Activated naive CD4-positive, alpha-beta T cell treated with anti-CD3 and anti-CD28 coated beads for 36 hours (primary cell): Measurements from ENCODE around the gene PRSS36. TPM values are rescaled to one million over a fixed set of nuclear protein-coding genes. Genes with fewer than 3 reads are reported as not detected.

Source experiments
- CTCF ChIA-PET: fragments of 350-600 bp; sonication (Branson Sonifier 250); formaldehyde crosslinking; loops from one replicate; lab custom pipeline; 2021; ENCODE audit warnings: antibody characterized with exemption; lab: Charles Lee
- DNase-seq: peaks from one replicate; pipeline ENCODE4 v3.0.0-alpha.2; 2020
- H3K27ac Mint-ChIP-seq: one replicate; pipeline ENCODE4 v1.8.0; 2021; ENCODE audit warnings: mild to moderate bottlenecking, mixed read lengths
- H3K27me3 Mint-ChIP-seq: one replicate; pipeline ENCODE4 v1.8.0; 2021; ENCODE audit warnings: low read depth, mixed read lengths
- H3K36me3 Mint-ChIP-seq: one replicate; pipeline ENCODE4 v1.8.0; 2021; ENCODE audit warnings: low read depth, mixed read lengths
- H3K4me1 Mint-ChIP-seq: one replicate; pipeline ENCODE4 v1.8.0; 2021; ENCODE audit warnings: low read depth, mixed read lengths
- H3K4me3 Mint-ChIP-seq: one replicate; pipeline ENCODE4 v1.8.0; 2021; ENCODE audit warnings: mild to moderate bottlenecking, moderate library complexity, mixed read lengths
- H3K9me3 Mint-ChIP-seq: one replicate; pipeline ENCODE4 v1.8.0; 2021; ENCODE audit warnings: mixed read lengths
- intact Hi-C: fragments of 100-400 bp; cut with micrococcal nuclease; formaldehyde crosslinking; loops from one replicate; pipeline ENCODE4 v1.15.1; 2023
- total RNA-seq, 2 experiments: library from RNA; stranded (reverse); gene quantifications; one replicate each; pipeline ENCODE4 v1.2.3, GENCODE V29; 2021

The PRSS36 gene
- total RNA-seq, 2 experiments from 2014 or later = 0.93 to 0.99 TPM

DNA sequence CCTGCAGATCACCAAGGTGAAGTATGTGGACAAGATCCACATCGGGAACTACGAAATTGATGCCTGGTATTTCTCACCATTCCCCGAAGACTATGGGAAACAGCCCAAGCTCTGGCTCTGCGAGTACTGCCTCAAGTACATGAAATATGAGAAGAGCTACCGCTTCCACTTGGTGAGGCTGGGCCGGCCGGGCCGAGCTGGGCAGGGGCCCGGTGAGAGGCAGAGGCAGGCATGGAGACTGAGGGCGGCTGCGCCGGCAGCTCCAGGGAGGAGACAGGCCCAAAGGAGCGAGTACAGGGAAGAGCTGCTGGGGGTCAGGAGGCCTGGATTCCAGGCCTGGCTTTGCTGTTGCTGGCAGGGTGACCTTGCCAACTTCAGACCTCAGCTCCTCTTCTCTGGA, 22.7 kb downstream of the PRSS36 start:
- intact Hi-C loops = no loop called here
- no peak for DNase-seq
- Mint-ChIP-seq H3K36me3 (peaks cover 25% of the 10 kb centered on the region), H3K9me3 (no peaks in the 10 kb centered on the region), H3K4me1 (peaks cover 3% of the 10 kb centered on the region), H3K27ac (no peak overlapping the region), H3K27me3 (no peaks in the 10 kb centered on the region), H3K4me3 (no peak overlapping the region)
- CTCF ChIA-PET = no interaction called here

DNA sequence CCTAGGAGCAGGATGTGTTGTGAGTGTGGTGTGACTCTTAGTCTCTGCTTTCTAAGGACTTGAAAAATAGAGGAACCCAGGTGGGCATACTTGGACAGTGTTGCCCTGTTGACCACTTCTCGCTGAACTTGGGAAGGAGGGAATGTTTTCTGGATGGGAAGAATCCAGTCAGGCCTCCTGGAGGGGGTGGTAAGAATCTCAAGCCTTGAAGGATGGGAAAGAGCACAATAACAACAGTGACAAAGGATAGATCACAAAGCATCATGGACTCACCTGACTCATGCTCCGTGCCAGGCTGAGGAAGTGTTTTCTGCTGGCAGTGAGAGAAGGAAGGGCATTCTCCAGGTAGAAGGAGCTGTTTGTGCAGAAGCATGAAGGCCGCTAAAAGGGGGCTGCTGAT, 24.0 kb downstream of the PRSS36 start:
- H3K9me3 Mint-ChIP-seq = no peaks in the 10 kb centered on the region
- CTCF ChIA-PET = no interaction called here
- H3K27me3 Mint-ChIP-seq = no peaks in the 10 kb centered on the region
- no peak overlapping the region for H3K4me3 Mint-ChIP-seq
- H3K27ac Mint-ChIP-seq = no peak overlapping the region
- H3K4me1 Mint-ChIP-seq = peaks cover 3% of the 10 kb centered on the region
- peaks cover 27% of the 10 kb centered on the region for H3K36me3 Mint-ChIP-seq
- no peak for DNase-seq
- intact Hi-C loops = no loop called here

GRCh38 chr16:31120129-31120528, 29.7 kb downstream of the PRSS36 start:
- no peak for DNase-seq
- Mint-ChIP-seq H3K27me3 (no peaks in the 10 kb centered on the region), H3K27ac (no peak overlapping the region), H3K36me3 (peaks cover 18% of the 10 kb centered on the region), H3K4me1 (peaks cover 21% of the 10 kb centered on the region), H3K9me3 (no peaks in the 10 kb centered on the region), H3K4me3 (no peak overlapping the region)
- CTCF ChIA-PET = interaction anchor here (3.6 kb wide), 1 partner anchor 22 kb away, joined by 20 read pairs; no protein-coding TSS in a partner anchor
- intact Hi-C loops = no loop called here

GRCh38 chr16:31118223-31119155, 31.4 kb downstream of the PRSS36 start:
- Mint-ChIP-seq H3K4me1 (peaks cover 28% of the 10 kb centered on the region), H3K27ac (peak overlapping the region; percentile 70), H3K4me3 (peak overlapping the region; percentile 82), H3K36me3 (peaks cover 11% of the 10 kb centered on the region), H3K9me3 (no peaks in the 10 kb centered on the region), H3K27me3 (no peaks in the 10 kb centered on the region)
- intact Hi-C loops = no loop called here
- no peak for DNase-seq
- CTCF ChIA-PET = interaction anchor here (1.2 kb wide), 1 partner anchor 46 kb away, joined by 3 read pairs; no protein-coding TSS in a partner anchor

DNA sequence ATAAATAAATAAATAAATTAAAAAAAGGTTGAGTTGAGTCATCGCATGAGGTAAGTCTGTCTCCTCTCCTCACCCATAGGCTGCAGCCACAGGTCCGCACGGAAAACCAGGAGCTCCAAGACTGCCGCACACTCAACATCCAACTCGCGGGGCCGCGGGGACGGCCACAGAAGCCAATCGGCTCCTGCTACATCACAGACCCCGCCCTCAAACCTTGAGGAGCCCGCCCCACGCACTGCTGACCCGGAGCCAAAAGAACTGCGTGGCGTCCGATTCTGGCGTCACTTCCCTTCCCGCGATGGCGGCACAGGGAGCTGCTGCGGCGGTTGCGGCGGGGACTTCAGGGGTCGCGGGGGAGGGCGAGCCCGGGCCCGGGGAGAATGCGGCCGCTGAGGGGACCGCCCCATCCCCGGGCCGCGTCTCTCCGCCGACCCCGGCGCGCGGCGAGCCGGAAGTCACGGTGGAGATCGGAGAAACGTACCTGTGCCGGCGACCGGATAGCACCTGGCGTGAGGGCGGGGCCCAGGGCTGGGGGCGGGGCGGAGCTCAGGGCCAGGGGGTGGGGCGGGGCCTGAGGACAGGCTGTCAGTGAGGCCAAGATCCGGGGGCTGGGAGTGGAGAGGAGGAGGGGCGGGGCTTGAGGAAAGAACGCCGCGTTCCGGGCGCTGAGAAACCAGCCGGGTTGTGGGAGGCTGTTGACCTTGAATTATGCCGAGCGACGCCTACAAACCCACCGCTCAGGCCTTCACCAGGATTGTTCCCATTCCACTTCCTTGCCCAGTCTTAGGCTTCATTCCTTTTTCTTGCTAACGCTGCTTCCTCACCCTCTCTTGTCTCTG, 32.3 kb downstream of the PRSS36 start, which contains the start of gene KAT8:
KAT8 (plus strand) TSS at position 281 of the 839 bp plus-strand sequence; CDS start at position 299, 18 bp downstream.
- Mint-ChIP-seq H3K27me3 (no peaks in the 10 kb centered on the region), H3K4me3 (peak within 1 kb of the TSS; percentile 82), H3K36me3 (peaks cover 11% of the 10 kb centered on the region), H3K9me3 (no peaks in the 10 kb centered on the region), H3K4me1 (peaks cover 28% of the 10 kb centered on the region), H3K27ac (peak within 1 kb of the TSS; percentile 70)
- peak; percentile 99 for DNase-seq
- CTCF ChIA-PET = interaction anchor here (0.5 to 1.2 kb wide), 4 partner anchors 25 to 1438 kb away, joined by 3 to 4 read pairs (median 3); no protein-coding TSS in a partner anchor
- intact Hi-C loops = loop anchor here (1.0 kb wide), 6 partner anchors 23 to 752 kb away; partner anchors contain the start of genes STX4, VKORC1, ZNF646 and ZNF668

GRCh38 chr16:31114468-31114867, 35.4 kb downstream of the PRSS36 start:
- Mint-ChIP-seq H3K4me1 (peaks cover 39% of the 10 kb centered on the region), H3K27ac (no peak overlapping the region), H3K9me3 (no peaks in the 10 kb centered on the region), H3K4me3 (no peak overlapping the region), H3K27me3 (no peaks in the 10 kb centered on the region), H3K36me3 (peaks cover 11% of the 10 kb centered on the region)
- intact Hi-C loops = no loop called here
- CTCF ChIA-PET = no interaction called here
- no peak for DNase-seq

DNA sequence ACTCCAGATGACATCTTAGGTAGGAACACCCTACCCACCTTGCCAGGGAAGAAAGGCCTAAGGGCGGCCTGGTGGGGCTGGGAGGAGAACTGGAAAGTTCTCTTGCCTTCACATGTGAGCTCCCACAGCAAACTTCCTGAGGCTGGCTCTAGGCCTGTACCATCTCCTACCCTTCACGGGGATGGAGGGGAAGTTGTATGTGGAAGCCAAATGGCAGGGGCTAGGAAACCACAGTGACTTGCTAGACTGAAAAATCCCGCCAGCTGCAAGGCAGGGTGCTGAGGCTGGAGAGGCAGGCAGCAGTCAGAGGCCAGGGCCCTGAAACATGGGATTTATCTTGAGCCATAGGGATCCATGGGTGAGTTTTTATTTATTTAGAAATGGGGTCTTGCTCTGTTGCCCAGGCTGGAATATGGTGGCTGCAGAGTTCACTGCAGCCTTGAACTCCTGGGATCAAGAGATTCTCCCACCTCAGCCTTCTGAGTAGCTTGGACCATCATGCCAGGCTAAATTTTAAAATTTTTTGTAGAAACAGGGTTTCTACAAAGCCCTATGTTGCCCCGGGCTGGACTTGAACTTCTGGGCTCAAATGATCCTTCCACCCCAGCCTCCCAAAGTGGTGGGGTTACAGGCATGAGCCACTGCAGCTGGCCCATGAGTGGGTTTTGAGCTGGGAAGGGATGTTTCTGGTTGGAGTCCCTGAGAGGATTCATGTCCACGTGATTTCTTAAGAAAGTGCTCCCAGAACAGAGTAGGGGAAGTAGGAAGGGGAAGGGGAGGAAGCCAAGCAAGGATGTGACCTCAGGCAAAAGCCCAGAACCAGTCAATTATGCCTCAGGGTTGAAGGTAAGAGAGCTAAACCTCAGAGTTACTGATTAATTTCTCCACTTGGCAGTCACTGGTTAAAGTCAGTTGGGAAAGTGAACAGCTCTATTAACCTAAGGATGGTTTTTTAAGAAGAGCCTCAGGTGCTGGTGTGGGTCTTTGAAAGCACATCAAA, 36.4 kb downstream of the PRSS36 start:
- H3K27ac Mint-ChIP-seq = peak overlapping the region; percentile 63
- H3K4me1 Mint-ChIP-seq = peaks cover 36% of the 10 kb centered on the region
- CTCF ChIA-PET = no interaction called here
- DNase-seq = no peak
- no peaks in the 10 kb centered on the region for H3K27me3 Mint-ChIP-seq
- H3K9me3 Mint-ChIP-seq = no peaks in the 10 kb centered on the region
- H3K36me3 Mint-ChIP-seq = peaks cover 11% of the 10 kb centered on the region
- H3K4me3 Mint-ChIP-seq = no peak overlapping the region
- intact Hi-C loops = no loop called here

DNA sequence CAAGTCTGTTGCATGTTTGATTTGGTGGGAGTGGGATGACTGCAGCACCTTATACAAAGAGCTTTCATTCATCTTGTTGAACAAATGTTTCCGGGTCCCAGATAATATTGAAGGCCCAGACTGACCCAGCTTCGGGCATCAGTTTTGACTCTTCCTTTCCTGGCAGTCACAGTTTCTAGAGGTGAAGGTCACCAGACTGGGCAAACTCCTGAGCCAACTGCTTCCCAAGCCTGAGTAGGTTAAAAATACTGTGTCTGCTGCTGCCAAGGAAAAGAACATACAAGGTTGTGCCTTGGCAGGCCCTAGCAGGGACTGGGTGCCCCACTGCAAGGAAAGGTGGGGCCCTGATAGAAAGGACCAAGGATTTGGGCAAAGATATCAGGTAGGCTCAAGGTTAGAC, 37.2 kb downstream of the PRSS36 start:
- Mint-ChIP-seq H3K27ac (no peak overlapping the region), H3K4me1 (peaks cover 34% of the 10 kb centered on the region), H3K27me3 (no peaks in the 10 kb centered on the region), H3K36me3 (peaks cover 11% of the 10 kb centered on the region), H3K4me3 (no peak overlapping the region), H3K9me3 (no peaks in the 10 kb centered on the region)
- DNase-seq = no peak
- intact Hi-C loops = no loop called here
- CTCF ChIA-PET = no interaction called here

DNA sequence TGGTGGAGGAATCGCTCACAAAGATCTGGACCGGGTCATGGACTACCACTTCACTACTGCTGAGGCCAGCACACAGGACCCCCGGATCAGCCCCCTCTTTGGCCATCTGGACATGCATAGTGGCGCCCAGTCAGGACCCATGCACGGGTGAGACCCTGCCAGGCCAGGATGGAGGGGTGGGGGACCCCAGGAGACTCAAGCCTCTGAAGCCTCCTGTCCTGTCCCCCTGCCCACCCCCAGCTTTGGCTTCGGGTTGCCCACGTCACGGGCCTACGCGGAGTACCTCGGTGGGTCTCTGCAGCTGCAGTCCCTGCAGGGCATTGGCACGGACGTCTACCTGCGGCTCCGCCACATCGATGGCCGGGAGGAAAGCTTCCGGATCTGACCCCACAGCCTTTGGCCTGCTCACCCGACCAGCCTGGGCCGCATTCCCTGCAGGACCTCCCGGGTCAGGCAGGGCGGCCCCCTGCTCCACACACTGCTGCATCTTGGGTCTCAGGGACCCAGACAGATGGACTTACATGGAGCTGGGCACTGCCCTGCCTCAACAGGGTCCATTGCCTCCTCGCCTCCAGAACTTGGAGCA, 37.9 kb downstream of the PRSS36 start:
- DNase-seq = no peak
- Mint-ChIP-seq H3K36me3 (peaks cover 11% of the 10 kb centered on the region), H3K4me1 (peaks cover 38% of the 10 kb centered on the region), H3K4me3 (no peak overlapping the region), H3K27me3 (no peaks in the 10 kb centered on the region), H3K9me3 (no peaks in the 10 kb centered on the region), H3K27ac (no peak overlapping the region)
- CTCF ChIA-PET = no interaction called here
- intact Hi-C loops = no loop called here

DNA sequence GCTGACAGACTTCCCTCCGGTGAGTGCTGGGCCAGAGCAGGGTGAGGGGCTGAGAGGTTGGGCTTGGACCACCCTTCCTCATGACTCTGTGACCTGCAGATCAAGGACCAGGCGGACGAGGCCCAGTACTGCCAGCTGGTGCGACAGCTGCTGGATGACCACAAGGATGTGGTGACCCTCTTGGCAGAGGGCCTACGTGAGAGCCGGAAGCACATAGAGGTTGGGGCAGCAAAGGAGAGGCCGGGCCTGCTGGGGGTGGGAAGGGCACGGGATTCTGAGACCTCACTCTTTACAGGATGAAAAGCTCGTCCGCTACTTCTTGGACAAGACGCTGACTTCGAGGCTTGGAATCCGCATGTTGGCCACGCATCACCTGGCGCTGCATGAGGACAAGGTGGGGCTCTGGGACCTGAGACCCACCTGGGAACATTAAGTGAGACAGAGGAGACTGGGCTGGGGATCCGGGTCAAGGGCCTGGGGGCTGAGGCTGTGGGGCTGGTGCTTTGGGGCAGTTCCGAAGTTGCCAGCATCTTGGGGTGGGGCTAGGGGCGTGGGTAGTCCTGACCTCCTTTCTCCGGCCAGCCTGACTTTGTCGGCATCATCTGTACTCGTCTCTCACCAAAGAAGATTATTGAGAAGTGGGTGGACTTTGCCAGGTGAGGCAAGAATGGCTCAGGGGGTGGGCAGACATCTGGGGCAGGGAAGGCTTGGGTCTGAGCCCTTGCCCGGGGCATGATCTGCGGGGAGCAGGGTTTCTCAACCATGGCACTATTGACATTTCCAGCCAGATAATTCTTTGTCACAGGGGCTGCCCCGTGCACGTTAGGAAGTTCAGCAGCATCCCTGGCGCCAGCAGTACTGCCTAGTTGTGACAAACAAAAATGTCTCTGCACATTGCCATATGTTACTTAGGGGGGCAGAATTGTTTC, 39.5 kb downstream of the PRSS36 start:
- Mint-ChIP-seq H3K27me3 (no peaks in the 10 kb centered on the region), H3K27ac (no peak overlapping the region), H3K4me1 (peaks cover 34% of the 10 kb centered on the region), H3K9me3 (no peaks in the 10 kb centered on the region), H3K36me3 (peaks cover 11% of the 10 kb centered on the region), H3K4me3 (peak overlapping the region; percentile 74)
- intact Hi-C loops = no loop called here
- CTCF ChIA-PET = no interaction called here
- no peak for DNase-seq
